ENCODE results near the gene MYB. TPM values are rescaled to one million over a fixed set of nuclear protein-coding genes. Genes with fewer than 3 reads are reported as not detected.
"Not testable (repeated sequence)": the region's sequence is repeated elsewhere in the genome, so short reads cannot be mapped to it uniquely, and the experiment has no call there.

MYB gene
- total and polyA plus RNA-seq, 2 experiments from 2014 or later = 4.2 to 7.9 TPM

DNA sequence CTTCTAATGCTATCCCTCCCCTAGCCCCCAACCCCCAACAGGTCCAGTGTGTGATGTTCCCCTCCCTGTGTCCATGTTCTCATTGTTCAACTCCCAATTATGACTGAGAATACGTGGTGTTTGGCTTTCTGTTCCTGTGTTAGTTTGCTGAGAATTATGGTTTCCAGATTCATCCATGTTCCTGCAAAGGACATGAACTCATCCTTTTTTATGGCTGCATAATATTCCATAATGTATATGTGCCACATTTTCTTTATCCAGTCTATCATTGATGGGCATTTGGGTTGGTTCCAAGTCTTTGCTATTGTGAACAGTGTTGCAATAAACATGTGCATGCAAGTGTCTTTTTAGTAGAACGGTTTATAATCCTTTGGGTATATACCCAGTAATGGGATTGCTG is 30.6 kb upstream of the MYB start:
- not testable (repeated sequence) for H3F3A ChIP-seq (replicated peaks; ENCODE audit: low read depth); H4K20me1 ChIP-seq (replicated peaks; ENCODE audit: insufficient read depth); H3K27ac Mint-ChIP-seq; H3K27me3 Mint-ChIP-seq (ENCODE audit: insufficient read depth, low read depth, poor library complexity); ATAC-seq; H3K79me2 ChIP-seq (replicated peaks; ENCODE audit: insufficient read depth); DNase-seq (ENCODE audit: low spot score); H3K9me2 ChIP-seq (ENCODE audit: insufficient read depth); H3K4me1 ChIP-seq (ENCODE audit: insufficient read depth); H3K4me3 Mint-ChIP-seq; H3K36me3 Mint-ChIP-seq (ENCODE audit: low read depth); H2AFZ ChIP-seq; H3K9me3 Mint-ChIP-seq; H3K4me2 ChIP-seq; H3K27me3 ChIP-seq (ENCODE audit: insufficient read depth); H3K4me3 ChIP-seq; H3K27ac ChIP-seq (ENCODE audit: low read depth); H3K36me3 ChIP-seq (ENCODE audit: insufficient read depth)
- H3K4me1 Mint-ChIP-seq = peaks cover 11% of the 10 kb centered on the region

- H3K4me3 ChIP-seq, H3K27ac Mint-ChIP-seq: not testable (repeated sequence)
Measured at GRCh38 chr6:135154125-135154524, 27.0 kb upstream of the MYB start.

GRCh38 chr6:135158397-135158796 is 22.7 kb upstream of the MYB start:
- H3K27me3 Mint-ChIP-seq (ENCODE audit: insufficient read depth, low read depth, poor library complexity) = peaks cover 6% of the 10 kb centered on the region
- H3K9me3 Mint-ChIP-seq = no peaks in the 10 kb centered on the region
- Histone ChIP-seq H3K4me3 (no peak overlapping the region), H3K27ac (ENCODE audit: low read depth) (no peak overlapping the region), H3K9me2 (ENCODE audit: insufficient read depth) (no peaks in the 10 kb centered on the region), H3K27me3 (ENCODE audit: insufficient read depth) (no peaks in the 10 kb centered on the region), H3K79me2 (replicated peaks; ENCODE audit: insufficient read depth) (no peaks in the 10 kb centered on the region), H3K4me1 (ENCODE audit: insufficient read depth) (no peaks in the 10 kb centered on the region), H2AFZ (no peak overlapping the region), H3K4me2 (no peak overlapping the region), H3F3A (replicated peaks; ENCODE audit: low read depth) (no peaks in the 10 kb centered on the region), H3K36me3 (ENCODE audit: insufficient read depth) (no peaks in the 10 kb centered on the region), H4K20me1 (replicated peaks; ENCODE audit: insufficient read depth) (no peaks in the 10 kb centered on the region)
- peaks cover 7% of the 10 kb centered on the region for H3K4me1 Mint-ChIP-seq
- no peak overlapping the region for H3K4me3 Mint-ChIP-seq
- no peak overlapping the region for H3K27ac Mint-ChIP-seq
- no peak for ATAC-seq
- H3K36me3 Mint-ChIP-seq (ENCODE audit: low read depth) = no peaks in the 10 kb centered on the region
- DNase-seq (ENCODE audit: low spot score) = no peak
- TF ChIP-seq REST (IDR thresholded peaks at IDR 0.05; ENCODE audit: unreplicated experiment) (no peak), EZH2phosphoT487 (IDR thresholded peaks at IDR 0.05; ENCODE audit: unreplicated experiment) (no peak), POLR2AphosphoS5 (IDR thresholded peaks at IDR 0.05; ENCODE audit: low read depth) (no peak), JUNB (IDR thresholded peaks at IDR 0.05; ENCODE audit: unreplicated experiment) (no peak), STAT1 (IDR thresholded peaks at IDR 0.05; ENCODE audit: unreplicated experiment) (no peak), NANOG (IDR thresholded peaks at IDR 0.05; ENCODE audit: borderline replicate concordance) (no peak), ZNF331 (CRISPR knock-in tag; IDR thresholded peaks at IDR 0.05; ENCODE audit: low read depth) (no peak), ZNF114 (CRISPR knock-in tag; IDR thresholded peaks at IDR 0.05) (no peak), CREB1 (CRISPR knock-in tag; IDR thresholded peaks at IDR 0.05; ENCODE audit: low read depth) (no peak)
- TF ChIP-seq, protein P1, sequence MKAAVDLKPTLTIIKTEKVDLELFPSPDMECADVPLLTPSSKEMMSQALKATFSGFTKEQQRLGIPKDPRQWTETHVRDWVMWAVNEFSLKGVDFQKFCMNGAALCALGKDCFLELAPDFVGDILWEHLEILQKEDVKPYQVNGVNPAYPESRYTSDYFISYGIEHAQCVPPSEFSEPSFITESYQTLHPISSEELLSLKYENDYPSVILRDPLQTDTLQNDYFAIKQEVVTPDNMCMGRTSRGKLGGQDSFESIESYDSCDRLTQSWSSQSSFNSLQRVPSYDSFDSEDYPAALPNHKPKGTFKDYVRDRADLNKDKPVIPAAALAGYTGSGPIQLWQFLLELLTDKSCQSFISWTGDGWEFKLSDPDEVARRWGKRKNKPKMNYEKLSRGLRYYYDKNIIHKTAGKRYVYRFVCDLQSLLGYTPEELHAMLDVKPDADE (IDR thresholded peaks at IDR 0.05) = no peak

More at GRCh38 chr6:135154125-135154524, 27.0 kb upstream of the MYB start:
- H3K4me2 ChIP-seq; H3K27me3 ChIP-seq (ENCODE audit: insufficient read depth); ATAC-seq; H3K9me3 Mint-ChIP-seq; H3K27me3 Mint-ChIP-seq (ENCODE audit: insufficient read depth, low read depth, poor library complexity); H2AFZ ChIP-seq; H3K79me2 ChIP-seq (replicated peaks; ENCODE audit: insufficient read depth); H3K9me2 ChIP-seq (ENCODE audit: insufficient read depth); H4K20me1 ChIP-seq (replicated peaks; ENCODE audit: insufficient read depth); H3K4me3 Mint-ChIP-seq; H3K36me3 Mint-ChIP-seq (ENCODE audit: low read depth); DNase-seq (ENCODE audit: low spot score); H3K4me1 Mint-ChIP-seq; H3K27ac ChIP-seq (ENCODE audit: low read depth); H3K4me1 ChIP-seq (ENCODE audit: insufficient read depth); H3K36me3 ChIP-seq (ENCODE audit: insufficient read depth); H3F3A ChIP-seq (replicated peaks; ENCODE audit: low read depth): not testable (repeated sequence)

All from GM23338 (cell line).